ENCODE measurements around the gene CFAP46. TPM values are rescaled to one million over a fixed set of nuclear protein-coding genes. Genes with fewer than 3 reads are reported as not detected.

Gene CFAP46
- polyA plus RNA-seq, 1 of the 3 experiments (the other 2 are of a cell fraction), result 3.9 TPM

- no peaks in the 10 kb centered on the region for H3K79me2 ChIP-seq (ENCODE audit: insufficient read depth)
- H2AFZ ChIP-seq (ENCODE audit: low read depth), result no peak overlapping the region
- H4K20me1 ChIP-seq (ENCODE audit: insufficient read depth), result no peaks in the 10 kb centered on the region
- 48% methylated on average over 13 of the region's 13 CpGs for WGBS (ENCODE audit: low lambda C conversion rate)
- no peak overlapping the region for H3K4me2 ChIP-seq
- H3K4me1 ChIP-seq (ENCODE audit: control insufficient read depth in 1 of 2, insufficient read depth in 2 of 2, low read depth in 1 of 2, low read length in 1 of 2), result no peaks in the 10 kb centered on the region; a peak in 1 of 4 replicates
- POLR2A ChIA-PET, result no interaction called here
- DNase-seq, result no peak
- no peak overlapping the region for H3K4me3 ChIP-seq (ENCODE audit: low read depth in 2 of 2, low read length in 1 of 2)
- no peak overlapping the region for H3K27ac ChIP-seq (ENCODE audit: low read depth in 2 of 2, low read length in 1 of 2)
- H3K9ac ChIP-seq, result no peak overlapping the region
- H3K27me3 ChIP-seq (ENCODE audit: insufficient read depth), result no peaks in the 10 kb centered on the region
- no peaks in the 10 kb centered on the region for H3F3A ChIP-seq (replicated peaks; ENCODE audit: insufficient read depth)
- H3K36me3 ChIP-seq (replicated peaks in 1 of 2; ENCODE audit: control insufficient read depth in 1 of 2, insufficient read depth in 2 of 2, low read length in 1 of 2), result no peaks in the 10 kb centered on the region
- H3K9me3 ChIP-seq, result no peaks in the 10 kb centered on the region
- H3K9me2 ChIP-seq, result no peaks in the 10 kb centered on the region
- TF ChIP-seq TCF12 (IDR thresholded peaks at IDR 0.05) (no peak), EP300 (IDR thresholded peaks at IDR 0.05; ENCODE audit: borderline replicate concordance in 1 of 2, low read depth in 1 of 2, low read length in 1 of 2) (no peak), MAX (IDR thresholded peaks at IDR 0.05; ENCODE audit: low read depth) (no peak), GABPA (IDR thresholded peaks at IDR 0.05; ENCODE audit: low read depth) (no peak), REST (IDR thresholded peaks at IDR 0.05; ENCODE audit: low read depth, low read length) (no peak), SIN3A (IDR thresholded peaks at IDR 0.05; ENCODE audit: borderline replicate concordance, low read depth, low read length) (no peak)
- CTCF ChIA-PET, result no interaction called here
Measured at GRCh38 chr10:132872658-132873057, 69.7 kb downstream of the CFAP46 start.

- H3K27me3 ChIP-seq (ENCODE audit: insufficient read depth), result no peaks in the 10 kb centered on the region
- H3F3A ChIP-seq (replicated peaks; ENCODE audit: insufficient read depth), result no peaks in the 10 kb centered on the region
- CTCF ChIA-PET, result interaction anchor here (1.0 kb wide), 1 partner anchor 19 kb away, joined by 3 read pairs; no protein-coding TSS in a partner anchor
- 58% methylated on average over 13 of the region's 13 CpGs for WGBS (ENCODE audit: low lambda C conversion rate)
- no peaks in the 10 kb centered on the region for H4K20me1 ChIP-seq (ENCODE audit: insufficient read depth)
- H3K9me3 ChIP-seq, result no peaks in the 10 kb centered on the region
- no peaks in the 10 kb centered on the region for H3K9me2 ChIP-seq
- no peak for DNase-seq
- H3K79me2 ChIP-seq (ENCODE audit: insufficient read depth), result no peaks in the 10 kb centered on the region
- H3K4me2 ChIP-seq, result no peak overlapping the region
- POLR2A ChIA-PET, result no interaction called here
- H2AFZ ChIP-seq (ENCODE audit: low read depth), result no peak overlapping the region
- no peak overlapping the region for H3K9ac ChIP-seq
- TF ChIP-seq CHD2 (IDR thresholded peaks at IDR 0.05; ENCODE audit: low read length, partially characterized antibody) (no peak), NRF1 (IDR thresholded peaks at IDR 0.05; ENCODE audit: low read depth, low read length) (no peak), USF2 (IDR thresholded peaks at IDR 0.05; ENCODE audit: borderline replicate concordance, low read depth, low read length) (no peak)
- no peaks in the 10 kb centered on the region for H3K36me3 ChIP-seq (replicated peaks in 1 of 2; ENCODE audit: control insufficient read depth in 1 of 2, insufficient read depth in 2 of 2, low read length in 1 of 2)
- H3K4me1 ChIP-seq (ENCODE audit: control insufficient read depth in 1 of 2, insufficient read depth in 2 of 2, low read depth in 1 of 2, low read length in 1 of 2), result no peaks in the 10 kb centered on the region
- no peak overlapping the region for H3K27ac ChIP-seq (ENCODE audit: low read depth in 2 of 2, low read length in 1 of 2)
- no peak overlapping the region for H3K4me3 ChIP-seq (ENCODE audit: low read depth in 2 of 2, low read length in 1 of 2)
Measured at GRCh38 chr10:132870426-132870825, 71.9 kb downstream of the CFAP46 start.
